Measurements from ENCODE around the gene ERICH6B.
"Not testable (repeated sequence)": the region's sequence is repeated elsewhere in the genome, so short reads cannot be mapped to it uniquely, and the experiment has no call there.

Gene ERICH6B

GRCh38 chr13:45615501-45616101 is at the start of gene ERICH6B:
ERICH6B (minus strand) TSS chr13:45615739; CDS start chr13:45597005, 18,734 bp downstream.
- DNase-seq, result peak; percentile 34

GRCh38 chr13:45662903-45663302 is 47.4 kb upstream of the ERICH6B start:
- not testable (repeated sequence) for DNase-seq

GRCh38 chr13:45662162-45662561 is 46.6 kb upstream of the ERICH6B start:
- DNase-seq, result no peak

- DNase-seq, result not testable (repeated sequence)
Measured at GRCh38 chr13:45660458-45660857, 44.9 kb upstream of the ERICH6B start.

- no peak for DNase-seq
Measured at GRCh38 chr13:45659536-45659935, 44.0 kb upstream of the ERICH6B start.

GRCh38 chr13:45658586-45659235 is 43.2 kb upstream of the ERICH6B start:
- DNase-seq, result no peak

GRCh38 chr13:45654633-45655349 is 39.3 kb upstream of the ERICH6B start:
- no peak for DNase-seq

- not testable (repeated sequence) for DNase-seq
Measured at GRCh38 chr13:45645263-45645662, 29.7 kb upstream of the ERICH6B start.

- not testable (repeated sequence) for DNase-seq
Measured at GRCh38 chr13:45642159-45642558, 26.6 kb upstream of the ERICH6B start.

- not testable (repeated sequence) for DNase-seq
Measured at GRCh38 chr13:45635291-45635690, 19.8 kb upstream of the ERICH6B start.

GRCh38 chr13:45630791-45631190 is 15.3 kb upstream of the ERICH6B start:
- no peak for DNase-seq

GRCh38 chr13:45629940-45630339 is 14.4 kb upstream of the ERICH6B start:
- no peak for DNase-seq

GRCh38 chr13:45628094-45628493 is 12.6 kb upstream of the ERICH6B start:
- DNase-seq, result no peak

GRCh38 chr13:45627656-45628055 is 12.1 kb upstream of the ERICH6B start:
- no peak for DNase-seq

- DNase-seq, result no peak
Measured at GRCh38 chr13:45626731-45627374, 11.3 kb upstream of the ERICH6B start.

- DNase-seq, result peak; percentile 3
Measured at GRCh38 chr13:45623516-45624090, 8.1 kb upstream of the ERICH6B start.

- DNase-seq, result no peak
Measured at GRCh38 chr13:45621950-45622349, 6.4 kb upstream of the ERICH6B start.

GRCh38 chr13:45607931-45608330 is 7.6 kb downstream of the ERICH6B start:
- DNase-seq, result no peak

GRCh38 chr13:45604892-45605291 is 10.6 kb downstream of the ERICH6B start:
- DNase-seq, result no peak

GRCh38 chr13:45603338-45603737 is 12.2 kb downstream of the ERICH6B start:
- no peak for DNase-seq

GRCh38 chr13:45602183-45603170 is 13.1 kb downstream of the ERICH6B start:
- no peak for DNase-seq

GRCh38 chr13:45601680-45602079 is 13.9 kb downstream of the ERICH6B start:
- no peak for DNase-seq
